GM19351 (cell line): Measurements from ENCODE around the gene FOXJ1.

Source experiments
- ATAC-seq: cut with Tn5 transposase; IDR thresholded peaks from one replicate; pipeline ENCODE4 v1.9.1; 2021; ENCODE audit warnings: mild to moderate bottlenecking, moderate library complexity; ENCODE audit not compliant: unreplicated experiment

The FOXJ1 gene

DNA sequence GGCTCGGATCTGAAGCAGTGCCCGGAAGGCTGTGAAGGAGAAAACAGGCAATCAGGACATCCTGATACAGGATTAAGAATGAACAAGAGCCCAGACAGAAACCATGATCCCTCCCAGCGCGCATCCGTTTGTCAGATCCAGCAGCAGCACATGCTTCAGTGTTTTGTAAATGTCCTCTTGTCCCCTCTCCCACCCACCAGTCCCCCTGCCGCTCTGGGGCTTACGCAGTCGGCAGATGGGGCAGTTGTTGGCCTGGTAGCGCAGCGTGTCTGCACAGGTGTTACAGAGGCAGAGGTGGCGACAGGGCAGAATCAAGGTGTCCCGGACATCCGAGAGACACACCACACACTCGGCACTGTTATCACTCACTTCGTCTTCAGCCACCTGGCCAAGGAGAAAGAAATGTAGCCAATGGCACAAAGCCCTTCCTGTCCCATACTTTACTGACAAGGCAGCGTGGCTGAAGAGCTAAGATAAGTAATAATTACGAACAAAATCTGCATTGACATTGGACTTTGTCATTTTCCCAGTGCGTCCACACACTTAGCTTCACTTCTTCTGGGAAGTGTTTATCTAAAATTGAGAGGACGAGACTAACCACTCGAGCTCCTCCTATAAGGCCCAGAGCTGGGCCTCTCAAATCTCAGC, 20.7 kb upstream of the FOXJ1 start:
- no peak for ATAC-seq

DNA sequence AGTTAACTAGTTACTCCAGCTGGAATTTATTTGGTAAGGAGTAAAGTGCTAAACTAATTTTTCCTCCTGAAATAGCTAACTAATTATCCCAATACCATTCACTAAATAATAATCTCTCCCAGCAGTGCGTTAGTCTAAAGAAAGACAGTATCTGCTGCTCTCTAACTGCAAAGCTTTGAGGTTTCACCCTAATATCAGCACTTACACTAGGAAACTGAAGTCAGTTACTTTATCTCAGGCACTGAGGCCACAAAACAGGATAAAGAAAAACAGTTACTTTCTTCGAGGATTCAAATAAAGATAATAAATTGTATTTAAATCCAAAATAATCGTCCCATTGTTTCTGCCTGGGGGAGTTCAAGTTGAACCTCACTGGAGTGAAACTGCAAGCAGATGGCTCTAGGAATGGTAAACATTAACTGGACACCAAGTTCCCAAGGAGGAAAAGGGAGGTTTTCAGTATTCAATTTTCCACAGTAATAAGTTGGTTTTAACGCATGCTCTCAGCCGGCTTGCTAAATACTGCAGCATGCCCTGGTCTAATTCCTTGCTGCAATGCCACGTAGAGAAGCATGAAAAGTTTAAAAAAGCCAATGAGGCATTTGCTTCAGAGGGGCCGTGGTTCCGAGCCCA, 20.0 kb upstream of the FOXJ1 start:
- no peak for ATAC-seq

DNA sequence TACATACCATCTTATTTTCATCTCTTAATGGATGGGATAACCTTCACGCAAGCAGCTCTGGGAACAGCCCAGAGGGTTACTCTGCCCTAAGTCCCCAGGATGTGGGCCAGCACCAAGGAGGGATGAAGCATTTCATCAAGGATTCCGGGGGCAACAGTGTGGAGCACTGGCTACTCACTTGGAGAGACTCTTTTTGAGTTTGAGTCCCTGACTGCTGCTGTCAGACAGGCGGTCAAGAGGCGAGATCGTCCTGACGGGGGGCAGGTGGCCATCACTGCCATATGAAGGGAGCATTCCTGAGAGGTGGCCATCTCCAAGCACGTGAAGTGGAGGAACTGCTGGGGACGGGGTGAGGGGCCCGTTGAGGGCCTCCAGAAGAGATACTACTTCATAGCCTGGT, 18.1 kb upstream of the FOXJ1 start:
- no peak for ATAC-seq

- ATAC-seq, result no peak
Observed at GRCh38 chr17:76157759-76158158, 16.7 kb upstream of the FOXJ1 start.

- ATAC-seq, result no peak
Observed at GRCh38 chr17:76156662-76156991, 15.6 kb upstream of the FOXJ1 start.

- ATAC-seq, result no peak
Observed at GRCh38 chr17:76155988-76156661, 15.1 kb upstream of the FOXJ1 start.

DNA sequence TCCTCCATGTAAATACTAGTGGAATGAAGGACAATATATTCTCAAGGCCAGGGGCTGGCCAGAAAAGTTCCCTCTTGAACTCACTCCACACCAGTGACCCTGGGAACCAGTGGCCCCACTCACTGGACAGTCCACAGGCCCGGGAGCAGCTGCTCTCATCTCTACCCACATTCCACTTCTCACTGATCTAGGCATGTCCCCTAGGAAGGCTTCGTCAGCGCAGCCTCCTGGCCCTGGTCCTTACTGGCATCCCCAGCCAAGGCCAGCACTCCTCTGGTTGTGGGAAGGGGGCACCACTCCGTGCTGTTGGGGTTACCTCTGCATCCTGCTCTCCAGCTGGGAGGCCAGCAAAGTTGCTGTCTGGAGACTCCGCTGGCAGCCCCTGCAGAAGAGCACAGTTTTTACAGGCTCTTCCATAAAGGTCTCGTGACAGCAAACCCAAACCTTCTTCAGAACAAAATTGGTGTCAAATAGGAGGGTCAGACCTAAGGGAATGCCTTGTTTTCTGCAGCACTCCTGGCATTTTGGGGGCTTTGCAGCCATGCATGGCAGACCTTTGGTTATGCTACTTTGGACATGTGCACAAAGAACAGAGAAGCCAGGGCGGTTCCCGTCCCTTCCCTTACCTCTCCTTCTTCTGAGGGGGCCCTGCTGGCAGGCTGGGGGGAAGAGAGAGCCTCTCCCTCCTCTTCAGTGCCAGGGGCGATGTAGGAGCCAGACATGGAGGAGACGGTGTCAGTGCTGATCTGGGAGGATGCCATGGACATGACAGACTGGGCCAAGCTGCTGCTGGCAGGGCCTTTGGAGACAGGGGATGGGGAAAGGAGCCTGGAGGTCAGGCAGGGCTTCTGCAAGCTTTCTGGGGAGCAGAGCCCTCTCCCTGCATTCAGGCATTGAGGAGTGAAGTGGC, 14.1 kb upstream of the FOXJ1 start:
- ATAC-seq, result no peak

- ATAC-seq, result no peak
Observed at GRCh38 chr17:76154292-76154691, 13.2 kb upstream of the FOXJ1 start.

DNA sequence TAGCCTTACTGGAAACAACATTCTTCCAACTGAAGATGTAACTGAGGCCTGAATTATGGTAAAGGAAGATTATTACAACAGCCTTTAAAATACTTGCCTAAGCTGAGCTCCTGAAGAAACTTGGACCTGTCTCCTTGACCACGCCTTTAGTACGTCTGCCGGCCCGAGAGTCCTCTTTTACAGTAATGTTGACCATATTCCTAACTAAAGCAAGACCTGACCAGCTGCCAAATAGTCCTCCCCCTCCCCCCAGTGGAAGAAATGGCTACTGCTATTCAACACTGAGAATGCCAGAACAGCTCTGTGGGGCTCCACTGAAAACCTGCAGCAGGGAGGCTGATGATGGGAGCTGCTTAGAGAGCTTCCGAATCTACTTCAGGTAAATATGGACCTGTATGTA, 12.6 kb upstream of the FOXJ1 start:
- ATAC-seq, result no peak

GRCh38 chr17:76153202-76153601, 12.2 kb upstream of the FOXJ1 start:
- no peak for ATAC-seq

- ATAC-seq, result no peak
Observed at GRCh38 chr17:76152591-76152990, 11.5 kb upstream of the FOXJ1 start.

- no peak for ATAC-seq
Observed at GRCh38 chr17:76151896-76152454, 10.9 kb upstream of the FOXJ1 start.

GRCh38 chr17:76150712-76151622, 9.9 kb upstream of the FOXJ1 start:
- ATAC-seq, result no peak

DNA sequence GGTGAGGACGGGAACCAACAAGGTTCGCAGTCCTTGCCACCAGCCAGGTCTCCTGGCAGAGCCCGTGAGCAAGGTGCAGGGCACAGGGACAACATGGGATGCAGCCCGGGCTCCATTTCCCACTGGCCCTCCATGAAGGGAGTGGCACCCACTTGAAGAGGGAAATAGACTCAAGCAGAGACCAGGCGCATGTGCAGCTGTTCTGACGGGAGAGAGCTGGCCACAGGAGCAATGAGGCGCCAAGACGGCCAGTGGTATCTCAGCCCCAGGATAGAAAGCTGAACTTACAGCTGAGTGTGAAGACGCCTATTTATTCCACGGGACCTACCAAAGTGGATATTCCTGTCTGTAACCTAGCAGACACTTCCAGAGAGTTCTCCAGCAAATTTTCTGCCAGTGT, 8.2 kb upstream of the FOXJ1 start:
- ATAC-seq, result no peak

DNA sequence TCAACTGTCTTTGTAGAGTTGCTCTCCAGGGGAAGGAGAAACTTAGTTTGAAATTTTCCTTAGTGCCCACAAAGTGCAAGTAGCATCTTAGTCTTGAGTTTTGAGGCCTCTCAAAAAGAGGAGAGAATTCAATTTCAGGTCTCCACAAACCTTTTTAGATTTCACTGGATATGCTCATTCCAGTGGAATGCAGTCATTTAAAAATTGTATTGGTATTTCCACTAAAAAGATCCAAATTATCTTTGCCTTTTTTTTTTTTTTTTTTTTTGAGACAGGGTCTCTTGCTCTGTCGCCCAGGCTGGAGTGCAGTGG, 6.9 kb upstream of the FOXJ1 start:
- ATAC-seq, result no peak

- ATAC-seq, result no peak
Observed at GRCh38 chr17:76147211-76148014, 6.4 kb upstream of the FOXJ1 start.

DNA sequence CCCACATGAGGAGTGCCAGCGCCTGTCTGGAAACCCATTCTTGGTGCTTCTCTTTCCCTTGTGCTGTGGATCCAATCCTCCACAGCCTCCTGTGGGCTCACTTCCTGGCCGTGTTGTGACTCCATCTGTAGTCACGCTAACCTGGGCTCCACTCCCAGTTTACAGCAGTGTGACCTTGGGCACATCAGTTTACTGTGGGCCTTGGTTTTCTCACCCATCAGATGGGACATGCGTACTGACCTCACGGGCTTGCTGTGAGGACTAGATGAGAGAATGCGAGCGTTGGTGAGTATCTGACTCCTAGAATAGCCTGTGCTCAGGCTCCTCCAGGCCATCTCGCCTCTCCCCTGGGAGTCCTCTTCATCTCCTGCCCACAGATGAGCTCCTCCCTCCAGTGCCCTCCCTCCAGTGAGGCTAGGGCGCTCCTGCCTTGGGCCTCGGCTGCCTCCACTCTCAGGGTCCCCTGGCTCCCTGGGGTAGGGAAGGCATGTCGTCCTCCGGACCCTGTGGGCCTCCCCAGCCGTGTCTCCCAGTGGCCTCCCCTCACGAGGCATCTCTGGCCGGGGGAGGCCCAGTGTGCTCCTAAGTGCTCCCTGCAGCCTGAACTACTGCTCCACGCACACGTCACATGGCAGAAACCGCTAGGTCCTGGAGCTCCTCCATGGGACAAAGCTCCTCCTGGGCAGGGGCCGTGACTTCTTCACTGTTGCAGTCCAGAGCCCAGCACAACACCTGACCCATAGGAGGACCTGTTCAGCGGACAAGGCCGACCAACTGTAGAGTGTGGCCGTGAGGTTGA, 5.2 kb upstream of the FOXJ1 start:
- ATAC-seq, result no peak

GRCh38 chr17:76145231-76146052, 4.4 kb upstream of the FOXJ1 start:
- no peak for ATAC-seq
